Mesothelial cell of epicardium (in vitro differentiated cells): ENCODE results near the gene CIC. TPM values are rescaled to one million over a fixed set of nuclear protein-coding genes. Genes with fewer than 3 reads are reported as not detected.

Experiments
- DNase-seq, 2 experiments: peaks; one replicate each; pipeline ENCODE4 v3.0.0; 2021; ENCODE audit warnings: low spot score in 2 of 2; ENCODE audit not compliant: unreplicated experiment in 2 of 2
- H3K27ac Mint-ChIP-seq: 2 replicates; pipeline ENCODE4 v1.8.0; 2021; ENCODE audit warnings: mixed read lengths
- H3K27me3 Mint-ChIP-seq: 2 replicates; pipeline ENCODE4 v1.8.0; 2021; ENCODE audit warnings: low read depth, mixed read lengths
- H3K36me3 Mint-ChIP-seq: 2 replicates; pipeline ENCODE4 v1.8.0; 2021; ENCODE audit warnings: mixed read lengths
- H3K4me1 Mint-ChIP-seq: 2 replicates; pipeline ENCODE4 v1.8.0; 2021; ENCODE audit warnings: mixed read lengths
- H3K4me3 Mint-ChIP-seq: 2 replicates; pipeline ENCODE4 v1.8.0; 2021; ENCODE audit warnings: mild to moderate bottlenecking, moderate library complexity, mixed read lengths
- H3K9me3 Mint-ChIP-seq: 2 replicates; pipeline ENCODE4 v1.8.0; 2021; ENCODE audit warnings: mixed read lengths
- total RNA-seq: library from RNA; stranded (reverse); gene quantifications from 3 replicates; pipeline ENCODE4 v1.2.1, GENCODE V29; 2021
- TF ChIP-seq, protein P1 (sequence below): fragments of 200-600 bp; sonication (generic); IDR thresholded peaks from one replicate; pipeline ENCODE4 v1.5.0; 2021; ENCODE audit warnings: antibody characterized with exemption; ENCODE audit not compliant: unreplicated experiment

CIC gene
- total RNA-seq, 1 donor from 2014 or later, result 90.9 TPM

DNA sequence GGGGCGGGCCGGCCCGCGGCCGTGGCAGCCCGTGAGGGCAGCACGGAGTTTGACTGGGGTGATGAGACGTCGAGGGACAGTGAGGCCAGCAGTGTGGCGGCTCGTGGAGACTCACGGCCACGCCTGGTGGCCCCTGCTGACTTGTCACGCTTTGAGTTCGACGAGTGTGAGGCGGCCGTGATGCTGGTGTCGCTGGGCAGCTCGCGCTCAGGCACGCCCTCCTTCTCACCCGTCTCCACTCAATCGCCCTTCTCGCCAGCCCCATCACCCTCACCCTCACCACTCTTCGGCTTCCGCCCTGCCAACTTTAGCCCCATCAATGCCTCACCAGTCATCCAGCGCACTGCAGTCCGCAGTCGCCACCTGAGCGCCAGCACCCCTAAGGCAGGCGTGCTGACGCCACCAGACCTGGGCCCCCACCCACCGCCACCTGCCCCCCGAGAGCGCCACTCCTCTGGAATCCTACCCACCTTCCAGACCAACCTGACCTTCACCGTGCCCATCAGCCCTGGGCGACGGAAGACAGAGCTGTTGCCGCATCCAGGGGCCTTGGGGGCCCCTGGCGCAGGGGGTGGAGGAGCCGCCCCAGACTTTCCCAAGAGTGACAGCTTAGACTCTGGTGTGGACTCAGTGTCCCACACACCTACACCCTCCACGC lies 4.5 kb downstream of the CIC start:
- no peak overlapping the region for H3K4me3 Mint-ChIP-seq
- peaks cover 18% of the 10 kb centered on the region for H3K36me3 Mint-ChIP-seq
- no peak for DNase-seq
- TF ChIP-seq, protein P1, sequence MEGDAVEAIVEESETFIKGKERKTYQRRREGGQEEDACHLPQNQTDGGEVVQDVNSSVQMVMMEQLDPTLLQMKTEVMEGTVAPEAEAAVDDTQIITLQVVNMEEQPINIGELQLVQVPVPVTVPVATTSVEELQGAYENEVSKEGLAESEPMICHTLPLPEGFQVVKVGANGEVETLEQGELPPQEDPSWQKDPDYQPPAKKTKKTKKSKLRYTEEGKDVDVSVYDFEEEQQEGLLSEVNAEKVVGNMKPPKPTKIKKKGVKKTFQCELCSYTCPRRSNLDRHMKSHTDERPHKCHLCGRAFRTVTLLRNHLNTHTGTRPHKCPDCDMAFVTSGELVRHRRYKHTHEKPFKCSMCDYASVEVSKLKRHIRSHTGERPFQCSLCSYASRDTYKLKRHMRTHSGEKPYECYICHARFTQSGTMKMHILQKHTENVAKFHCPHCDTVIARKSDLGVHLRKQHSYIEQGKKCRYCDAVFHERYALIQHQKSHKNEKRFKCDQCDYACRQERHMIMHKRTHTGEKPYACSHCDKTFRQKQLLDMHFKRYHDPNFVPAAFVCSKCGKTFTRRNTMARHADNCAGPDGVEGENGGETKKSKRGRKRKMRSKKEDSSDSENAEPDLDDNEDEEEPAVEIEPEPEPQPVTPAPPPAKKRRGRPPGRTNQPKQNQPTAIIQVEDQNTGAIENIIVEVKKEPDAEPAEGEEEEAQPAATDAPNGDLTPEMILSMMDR, result no peak
- no peaks in the 10 kb centered on the region for H3K9me3 Mint-ChIP-seq
- peaks cover 38% of the 10 kb centered on the region for H3K4me1 Mint-ChIP-seq
- no peak overlapping the region for H3K27ac Mint-ChIP-seq
- H3K27me3 Mint-ChIP-seq, result no peaks in the 10 kb centered on the region

DNA sequence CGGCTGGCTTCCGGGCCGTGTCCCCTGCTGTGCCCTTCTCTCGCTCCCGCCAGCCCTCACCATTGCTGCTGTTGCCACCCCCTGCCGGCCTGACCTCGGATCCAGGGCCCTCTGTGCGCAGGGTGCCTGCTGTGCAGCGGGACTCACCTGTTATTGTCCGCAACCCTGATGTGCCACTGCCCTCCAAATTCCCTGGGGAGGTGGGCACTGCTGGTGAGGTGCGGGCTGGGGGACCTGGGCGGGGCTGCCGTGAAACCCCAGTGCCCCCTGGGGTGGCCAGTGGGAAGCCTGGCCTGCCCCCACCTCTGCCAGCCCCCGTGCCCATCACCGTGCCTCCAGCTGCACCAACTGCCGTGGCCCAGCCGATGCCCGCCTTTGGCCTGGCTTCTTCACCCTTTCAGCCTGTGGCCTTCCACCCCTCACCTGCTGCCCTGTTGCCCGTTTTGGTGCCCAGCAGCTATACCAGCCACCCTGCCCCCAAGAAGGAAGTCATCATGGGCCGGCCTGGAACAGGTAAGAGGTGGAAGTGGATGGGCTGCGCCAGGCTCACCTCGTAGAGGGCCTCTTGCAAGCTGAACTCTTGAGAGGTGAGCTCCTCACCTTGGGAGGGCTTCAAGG lies 5.1 kb downstream of the CIC start:
- Mint-ChIP-seq H3K27ac (no peak overlapping the region), H3K36me3 (peaks cover 18% of the 10 kb centered on the region), H3K27me3 (no peaks in the 10 kb centered on the region), H3K4me1 (peaks cover 44% of the 10 kb centered on the region), H3K4me3 (no peak overlapping the region), H3K9me3 (no peaks in the 10 kb centered on the region)
- TF ChIP-seq, protein P1, result no peak
- DNase-seq, result no peak

DNA sequence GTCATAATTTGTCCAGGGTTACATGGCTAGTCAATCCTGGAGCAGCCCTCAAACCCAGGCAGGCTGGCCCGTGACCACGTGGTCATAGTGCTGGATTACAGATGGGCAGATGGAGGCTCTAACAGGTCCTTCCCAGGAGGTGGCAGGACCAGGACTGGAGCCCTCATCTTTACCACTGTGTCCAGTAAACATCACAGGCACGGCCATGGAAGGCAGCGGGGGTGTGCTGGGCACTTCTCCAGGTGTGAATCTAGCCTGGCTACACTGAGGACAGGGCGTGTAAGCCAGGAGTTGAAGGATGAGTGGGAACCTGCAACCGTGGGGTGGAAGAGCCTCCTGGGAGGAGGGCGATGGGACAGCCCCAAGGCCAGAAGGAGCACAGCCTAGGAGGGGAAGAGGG lies 6.1 kb downstream of the CIC start:
- TF ChIP-seq, protein P1, result no peak
- no peak overlapping the region for H3K4me3 Mint-ChIP-seq
- DNase-seq, result no peak
- H3K9me3 Mint-ChIP-seq, result no peaks in the 10 kb centered on the region
- no peak overlapping the region for H3K27ac Mint-ChIP-seq
- H3K4me1 Mint-ChIP-seq, result peaks cover 42% of the 10 kb centered on the region
- no peaks in the 10 kb centered on the region for H3K27me3 Mint-ChIP-seq
- peaks cover 18% of the 10 kb centered on the region for H3K36me3 Mint-ChIP-seq

DNA sequence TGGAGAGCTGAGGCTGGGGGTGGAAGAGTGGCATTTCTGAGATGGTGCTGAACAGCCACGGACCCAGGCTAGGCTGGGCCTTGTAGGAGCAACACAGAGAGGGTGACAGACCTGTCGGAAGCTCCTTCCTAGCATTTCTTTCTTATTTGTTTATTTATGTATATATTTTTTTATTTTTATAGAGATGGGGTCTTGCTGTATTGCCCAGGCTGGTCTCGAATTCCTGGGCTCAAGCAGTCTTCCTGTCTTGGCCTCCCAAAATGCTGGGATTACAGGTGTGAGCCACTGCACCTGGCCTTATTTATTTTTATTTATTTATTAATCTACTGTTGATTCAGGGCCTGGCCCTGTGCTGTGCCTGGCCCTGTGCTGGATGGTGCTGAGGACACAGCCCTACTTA lies 6.5 kb downstream of the CIC start:
- H3K27ac Mint-ChIP-seq, result no peak overlapping the region
- H3K36me3 Mint-ChIP-seq, result peaks cover 18% of the 10 kb centered on the region
- no peak for DNase-seq
- no peak overlapping the region for H3K4me3 Mint-ChIP-seq
- H3K27me3 Mint-ChIP-seq, result no peaks in the 10 kb centered on the region
- H3K9me3 Mint-ChIP-seq, result no peaks in the 10 kb centered on the region
- peaks cover 38% of the 10 kb centered on the region for H3K4me1 Mint-ChIP-seq
- TF ChIP-seq, protein P1, result no peak

DNA sequence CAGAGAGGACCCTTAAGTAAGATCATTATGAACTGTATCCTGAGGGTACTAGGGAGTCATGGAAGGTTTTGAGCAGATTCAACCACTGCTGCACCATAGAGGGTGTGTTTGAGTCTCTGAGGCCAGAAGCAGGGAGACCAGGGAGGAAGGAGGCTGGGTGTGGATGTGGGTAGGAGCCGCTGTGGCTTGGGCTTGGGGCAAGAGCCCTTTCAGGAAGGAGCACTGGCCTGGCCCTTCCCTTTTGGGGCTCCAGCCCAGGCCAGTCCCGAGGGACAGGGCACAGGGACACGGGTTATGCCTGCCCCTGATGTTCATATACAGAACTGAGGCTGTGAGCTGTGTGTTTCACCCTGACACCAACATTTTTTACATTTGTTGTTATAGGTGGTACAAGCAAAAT lies 7.2 kb downstream of the CIC start:
- DNase-seq, result no peak
- H3K27ac Mint-ChIP-seq, result no peak overlapping the region
- peaks cover 34% of the 10 kb centered on the region for H3K4me1 Mint-ChIP-seq
- H3K4me3 Mint-ChIP-seq, result no peak overlapping the region
- TF ChIP-seq, protein P1, result no peak
- H3K27me3 Mint-ChIP-seq, result no peaks in the 10 kb centered on the region
- H3K36me3 Mint-ChIP-seq, result peaks cover 18% of the 10 kb centered on the region
- H3K9me3 Mint-ChIP-seq, result no peaks in the 10 kb centered on the region
